Upper lobe of left lung (tissue), 6 donors: ENCODE results near the gene AK1. TPM values are rescaled to one million over a fixed set of nuclear protein-coding genes. Genes with fewer than 3 reads are reported as not detected.
A peak's percentile ranks its signal among the peaks of the same experiment; 100 is the strongest.

Experiments used
- ATAC-seq, 2 donors: fragments of 200-7000 bp; cut with Tn5 transposase; one replicate each; pipeline ENCODE4 v1.9.1; 2022; ENCODE audit warnings: mild to moderate bottlenecking in 2 of 2, moderate library complexity in 2 of 2; ENCODE audit not compliant: low FRiP score in 2 of 2
- DNase-seq, 2 donors: peaks; one replicate each; pipeline ENCODE4 v3.0.0-alpha.2; 2019 to 2020
- H3K27ac ChIP-seq, 4 donors: fragments of 200-600 bp; sonication (generic); one replicate each; pipeline ENCODE4 v1.5.1; 2016 to 2019
- H3K27me3 ChIP-seq, 4 donors: fragments of 200-600 bp; sonication (generic); one replicate each; pipeline ENCODE4 v1.5.1; 2017 to 2019
- H3K36me3 ChIP-seq, 4 donors: fragments of 200-600 bp; sonication (generic); one replicate each; pipeline ENCODE4 v1.5.1; 2016 to 2019
- H3K4me1 ChIP-seq, 4 donors: fragments of 200-600 bp; sonication (generic); one replicate each; pipeline ENCODE4 v1.5.1; 2018 to 2019
- H3K4me3 ChIP-seq, 4 donors: fragments of 200-600 bp; sonication (generic); one replicate each; pipeline ENCODE4 v1.5.1; 2017 to 2019; ENCODE audit warnings: mild to moderate bottlenecking in 2 of 4, moderate library complexity in 1 of 4
- H3K9me3 ChIP-seq, 4 donors: fragments of 200-600 bp; sonication (generic); one replicate each; pipeline ENCODE4 v1.5.1; 2018 to 2019
- CTCF ChIP-seq, 6 experiments: fragments of 450-650 bp in 4 of 6; fragments of 200-600 bp in 2 of 6; sonication (generic) in 2 of 6; IDR thresholded peaks; one replicate each; pipeline ENCODE4 v1.5.1; 2016 to 2019; ENCODE audit warnings: antibody characterized with exemption in 6 of 6
- EP300 ChIP-seq, 4 donors: sonication (generic); formaldehyde crosslinking; IDR thresholded peaks; one replicate each; pipeline ENCODE4 v1.5.1; 2017; ENCODE audit warnings: antibody characterized with exemption in 4 of 4, control low read depth in 2 of 4
- POLR2A ChIP-seq, 4 donors: fragments of 450-650 bp; IDR thresholded peaks; one replicate each; pipeline ENCODE4 v1.5.1; 2016 to 2017; ENCODE audit warnings: antibody characterized with exemption in 4 of 4, mild to moderate bottlenecking in 2 of 4
- POLR2AphosphoS5 ChIP-seq, 2 donors: sonication (generic); formaldehyde crosslinking; IDR thresholded peaks; one replicate each; pipeline ENCODE4 v1.5.1; 2017; ENCODE audit warnings: antibody characterized with exemption in 2 of 2
- WGBS, 2 donors: methylation state at CpG; one replicate each; pipeline ENCODE4 v1.1.5; 2017 to 2018; 5-methylcytosine and 5-hydroxymethylcytosine counted together
- small RNA-seq, 4 donors: library from RNA; depleted of rRNA; stranded (forward); fragments of <200 nt; gene quantifications; one replicate each; pipeline ENCODE3, GENCODE V24; 2016
- total RNA-seq, 6 donors: library from RNA; depleted of rRNA in 4 of 6; stranded (reverse); fragments of >200 nt in 4 of 6; gene quantifications; one replicate each; pipeline versions ENCODE4 v1.1.0 to v1.2.1, GENCODE V29; 2016 to 2021
- donor health status: DM: no; HTN: no; CAD: no; lungs with moderate emphysema.
- donor health status: DM: no; HTN: yes; CAD: no; lungs with severe emphysema.

AK1 gene
- total RNA-seq, 6 donors from 2014 or later = 106 to 239 (median 161) TPM

GRCh38 chr9:127816728-127817127 is 60.7 kb downstream of the AK1 start:
- DNase-seq (peak in 1 of 2 donors; percentile 49), ATAC-seq (no peak)
- WGBS, 2 donors = 81 to 89% methylated on average over 4 to 7 of the region's 8 CpGs
- no peak for TF ChIP-seq CTCF (IDR thresholded peaks at IDR 0.05)
- no peak for TF ChIP-seq POLR2AphosphoS5 (IDR thresholded peaks at IDR 0.05)
- TF ChIP-seq EP300 (IDR thresholded peaks at IDR 0.05) = no peak
- TF ChIP-seq POLR2A (IDR thresholded peaks at IDR 0.05) = no peak
- peaks cover 29 to 98% (median 89%) of the 10 kb centered on the region in 4 donors for H3K36me3 ChIP-seq
- no peaks in the 10 kb centered on the region for H3K9me3 ChIP-seq
- no peak overlapping the region for H3K4me3 ChIP-seq
- H3K4me1 ChIP-seq = peaks cover 0 to 20% (median 4%) of the 10 kb centered on the region in 4 donors
- H3K27ac ChIP-seq = peak overlapping the region in 3 of 4 donors; percentile 19 to 67 (median 52)
- H3K27me3 ChIP-seq = no peaks in the 10 kb centered on the region

Small RNA genes within 50 kb of the gene (small RNA-seq; reads per million reads assigned to genes)
- gene MIR4672 (0 to 0.07 (median 0) reads per million in 4 donors), gene RF00019 (0 reads per million in 4 donors), gene RNA5SP296 (0 reads per million in 4 donors)

Other genes starting within 250 kb of the AK1 start
- gene CFAP157, start 170.7 kb downstream of the AK1 start, total RNA-seq = 100 to 1,000 TPM in 1 of 6 donors, 10 to 100 TPM in 4, under 1 TPM in 1; 0.77 to 125 (median 37.0) TPM
- gene PTRH1, start 162.0 kb downstream of the AK1 start, total RNA-seq = 10 to 100 TPM in 5 of 6 donors, 1 to 10 TPM in 1; 7.4 to 33.5 (median 18.7) TPM
- gene TTC16, start 161.6 kb downstream of the AK1 start, total RNA-seq = 1 to 10 TPM in 5 of 6 donors, under 1 TPM in 1; 0.29 to 9.4 (median 3.1) TPM
- gene TOR2A, start 142.4 kb downstream of the AK1 start, total RNA-seq = 10 to 100 TPM; 11.4 to 27.2 (median 21.0) TPM
- 10 to 100 TPM; 17.5 to 90.4 (median 37.5) TPM for gene SH2D3C, start 99.0 kb downstream of the AK1 start, total RNA-seq
- 100 to 1,000 TPM in 3 of 6 donors, 10 to 100 TPM in 3; 69.8 to 168 (median 106) TPM for gene CDK9, start 91.6 kb downstream of the AK1 start, total RNA-seq
- gene FPGS, start 74.8 kb downstream of the AK1 start, total RNA-seq = 100 to 1,000 TPM in 2 of 6 donors, 10 to 100 TPM in 4; 85.1 to 337 (median 95.5) TPM
- 100 to 1,000 TPM in 4 of 6 donors, 10 to 100 TPM in 2; 45.7 to 378 (median 178) TPM for gene ENG, start 23.0 kb downstream of the AK1 start, total RNA-seq
- 100 to 1,000 TPM in 1 of 6 donors, 10 to 100 TPM in 5; 67.3 to 117 (median 85.2) TPM for gene ST6GALNAC6, start 21.9 kb upstream of the AK1 start, total RNA-seq
- 100 to 1,000 TPM in 1 of 6 donors, 10 to 100 TPM in 5; 41.3 to 105 (median 56.2) TPM for gene ST6GALNAC4, start 39.4 kb upstream of the AK1 start, total RNA-seq
- 10 to 100 TPM in 3 of 6 donors, 1 to 10 TPM in 3; 4.1 to 38.8 (median 10.0) TPM for gene PIP5KL1, start 53.1 kb upstream of the AK1 start, total RNA-seq
- 10 to 100 TPM; 20.1 to 40.7 (median 25.6) TPM for gene DPM2, start 60.2 kb upstream of the AK1 start, total RNA-seq
- gene EEIG1, start 103.3 kb upstream of the AK1 start, total RNA-seq = 10 to 100 TPM; 17.8 to 60.7 (median 48.0) TPM
- gene NAIF1, start 189.6 kb upstream of the AK1 start, total RNA-seq = 10 to 100 TPM in 5 of 6 donors, 1 to 10 TPM in 1; 8.0 to 37.7 (median 13.0) TPM
- gene SLC25A25, start 190.6 kb upstream of the AK1 start, total RNA-seq = 10 to 100 TPM; 23.6 to 40.2 (median 33.7) TPM